ENCODE measurements around the gene EMSY.

EMSY gene

DNA sequence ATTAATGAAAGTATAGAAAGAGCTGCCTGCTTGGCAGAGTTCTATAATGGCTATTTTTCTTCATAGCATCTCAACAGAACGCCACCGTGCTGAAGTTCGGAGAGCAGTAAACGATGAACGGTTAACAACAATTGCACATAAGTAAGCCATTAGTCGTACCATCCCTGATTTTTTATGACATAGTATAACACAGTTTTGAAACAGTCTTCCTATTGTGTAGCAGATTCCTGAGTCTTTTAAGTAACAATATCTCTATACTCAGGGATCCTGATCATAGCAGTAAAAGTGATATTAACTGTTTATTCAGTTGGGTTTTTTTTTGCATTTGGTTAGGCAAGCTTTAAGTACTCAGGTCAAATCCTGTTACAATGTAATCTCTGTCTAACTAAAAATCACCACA, 8.4 kb downstream of the EMSY start:
- H3K4me3 ChIP-seq (replicated peaks; ENCODE audit: low read depth, low read length) = no peak overlapping the region
- no peak for DNase-seq (ENCODE audit: extremely low read depth, low read depth)

GRCh38 chr11:76455331-76455730, 10.5 kb downstream of the EMSY start:
- TF ChIP-seq CTCF (IDR thresholded peaks at IDR 0.05; ENCODE audit: low read depth, low read length, missing control alignments) = no peak
- DNase-seq (ENCODE audit: extremely low read depth, low read depth) = no peak
- no peak overlapping the region for H3K4me3 ChIP-seq (replicated peaks; ENCODE audit: low read depth, low read length)

More for the DNA sequence above, 8.4 kb downstream of the EMSY start:
- TF ChIP-seq CTCF (IDR thresholded peaks at IDR 0.05; ENCODE audit: low read depth, low read length, missing control alignments) = no peak

- no peak for TF ChIP-seq CTCF (IDR thresholded peaks at IDR 0.05; ENCODE audit: low read depth, low read length, missing control alignments)
- no peak for DNase-seq (ENCODE audit: extremely low read depth, low read depth)
- H3K4me3 ChIP-seq (replicated peaks; ENCODE audit: low read depth, low read length) = no peak overlapping the region
Observed at GRCh38 chr11:76455931-76456330, 11.1 kb downstream of the EMSY start.

- no peak overlapping the region for H3K4me3 ChIP-seq (replicated peaks; ENCODE audit: low read depth, low read length)
- TF ChIP-seq CTCF (IDR thresholded peaks at IDR 0.05; ENCODE audit: low read depth, low read length, missing control alignments) = no peak
- no peak for DNase-seq (ENCODE audit: extremely low read depth, low read depth)
Observed at GRCh38 chr11:76456571-76456970, 11.8 kb downstream of the EMSY start.

DNA sequence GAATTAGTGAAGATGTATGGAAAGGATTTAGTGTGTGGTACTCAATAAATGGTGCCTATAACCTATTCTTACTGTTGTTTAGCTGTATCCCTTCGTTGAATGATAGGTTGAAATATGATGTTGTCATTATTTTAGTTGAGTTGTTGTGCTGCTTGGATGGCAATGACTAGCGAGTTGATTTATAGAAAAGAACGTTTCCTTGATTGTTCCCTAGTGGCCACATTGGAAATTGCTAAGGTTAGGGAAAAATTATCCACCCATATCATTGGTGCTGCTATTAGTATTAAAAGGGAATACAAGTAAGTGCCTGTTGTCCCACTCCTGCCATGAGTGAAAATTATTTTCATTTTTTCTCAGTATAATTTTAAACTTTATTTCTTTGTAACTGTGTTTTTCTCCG, 14.5 kb downstream of the EMSY start:
- TF ChIP-seq CTCF (IDR thresholded peaks at IDR 0.05; ENCODE audit: low read depth, low read length, missing control alignments) = peak; percentile 33
- DNase-seq (ENCODE audit: extremely low read depth, low read depth) = no peak
- no peak overlapping the region for H3K4me3 ChIP-seq (replicated peaks; ENCODE audit: low read depth, low read length)

DNA sequence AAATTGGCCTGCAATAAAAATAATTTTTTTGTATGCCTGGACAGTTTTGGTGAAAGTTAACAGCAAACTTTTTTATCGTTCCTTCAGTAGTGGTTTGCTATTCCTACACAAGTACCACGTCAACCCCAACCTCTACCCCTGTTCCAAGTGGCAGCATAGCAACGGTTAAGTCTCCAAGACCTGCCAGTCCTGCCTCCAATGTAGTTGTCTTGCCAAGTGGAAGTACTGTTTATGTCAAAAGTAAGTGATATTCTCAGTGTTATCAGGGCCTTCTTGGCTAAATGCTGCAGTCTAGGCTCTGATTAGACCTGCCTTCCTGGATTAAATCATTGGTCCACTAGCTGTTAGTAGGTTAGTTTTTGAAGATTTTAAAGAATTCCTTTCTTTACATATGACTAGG, 15.0 kb downstream of the EMSY start:
- H3K4me3 ChIP-seq (replicated peaks; ENCODE audit: low read depth, low read length) = no peak overlapping the region
- no peak for TF ChIP-seq CTCF (IDR thresholded peaks at IDR 0.05; ENCODE audit: low read depth, low read length, missing control alignments)
- no peak for DNase-seq (ENCODE audit: extremely low read depth, low read depth)

DNA sequence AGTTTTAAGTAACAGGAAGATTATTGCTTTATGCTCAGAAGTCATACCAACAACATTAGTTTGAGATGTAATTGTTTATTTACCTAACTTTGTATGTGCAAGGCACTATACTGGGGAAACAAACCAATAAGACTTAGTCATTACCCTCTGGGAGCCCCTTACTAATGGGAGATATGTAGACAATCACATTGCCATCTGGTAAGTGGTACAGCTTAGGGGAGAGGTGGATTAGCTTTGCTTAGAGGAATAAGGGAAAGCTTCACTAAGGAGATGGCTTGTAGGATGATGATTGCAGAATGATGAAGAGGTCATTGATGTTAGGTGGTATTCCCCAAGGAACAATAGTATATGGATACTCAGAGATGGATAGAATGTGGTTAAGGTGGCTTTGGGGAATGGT, 17.5 kb downstream of the EMSY start:
- DNase-seq (ENCODE audit: extremely low read depth, low read depth) = no peak
- no peak overlapping the region for H3K4me3 ChIP-seq (replicated peaks; ENCODE audit: low read depth, low read length)
- no peak for TF ChIP-seq CTCF (IDR thresholded peaks at IDR 0.05; ENCODE audit: low read depth, low read length, missing control alignments)
